Measurements from ENCODE around the gene GRAP. TPM values are rescaled to one million over a fixed set of nuclear protein-coding genes. Genes with fewer than 3 reads are reported as not detected.
"Not testable (repeated sequence)": the region's sequence is repeated elsewhere in the genome, so short reads cannot be mapped to it uniquely, and the experiment has no call there.

Gene GRAP
- total RNA-seq, 1 donor from 2014 or later, result 2.1 TPM

DNA sequence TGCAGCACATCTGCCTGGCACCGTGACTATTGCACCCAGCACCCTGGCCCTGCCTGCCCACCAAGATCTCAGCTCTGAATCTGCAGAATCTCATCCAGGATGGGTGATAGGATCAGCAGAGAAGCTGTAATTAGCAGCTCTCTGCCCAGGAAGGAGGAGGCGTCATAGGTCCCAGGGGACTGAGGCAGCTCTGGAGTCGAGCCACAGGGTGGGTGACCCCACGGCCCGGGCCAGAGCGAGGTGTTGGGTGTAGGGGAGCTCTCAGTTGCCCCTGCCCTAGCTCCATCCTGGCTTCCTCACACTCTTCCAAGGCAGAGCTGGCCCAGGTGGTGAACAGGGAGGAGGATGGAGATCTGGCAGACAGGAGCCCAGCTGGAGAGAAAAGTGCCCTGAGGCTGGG lies 24.0 kb downstream of the GRAP start:
- DNase-seq (ENCODE audit: low read depth, low spot score), result no peak
- no peaks in the 10 kb centered on the region for H3K36me3 Mint-ChIP-seq (ENCODE audit: low read depth)
- H3K9me3 Mint-ChIP-seq, result no peaks in the 10 kb centered on the region
- TF ChIP-seq, protein P1, sequence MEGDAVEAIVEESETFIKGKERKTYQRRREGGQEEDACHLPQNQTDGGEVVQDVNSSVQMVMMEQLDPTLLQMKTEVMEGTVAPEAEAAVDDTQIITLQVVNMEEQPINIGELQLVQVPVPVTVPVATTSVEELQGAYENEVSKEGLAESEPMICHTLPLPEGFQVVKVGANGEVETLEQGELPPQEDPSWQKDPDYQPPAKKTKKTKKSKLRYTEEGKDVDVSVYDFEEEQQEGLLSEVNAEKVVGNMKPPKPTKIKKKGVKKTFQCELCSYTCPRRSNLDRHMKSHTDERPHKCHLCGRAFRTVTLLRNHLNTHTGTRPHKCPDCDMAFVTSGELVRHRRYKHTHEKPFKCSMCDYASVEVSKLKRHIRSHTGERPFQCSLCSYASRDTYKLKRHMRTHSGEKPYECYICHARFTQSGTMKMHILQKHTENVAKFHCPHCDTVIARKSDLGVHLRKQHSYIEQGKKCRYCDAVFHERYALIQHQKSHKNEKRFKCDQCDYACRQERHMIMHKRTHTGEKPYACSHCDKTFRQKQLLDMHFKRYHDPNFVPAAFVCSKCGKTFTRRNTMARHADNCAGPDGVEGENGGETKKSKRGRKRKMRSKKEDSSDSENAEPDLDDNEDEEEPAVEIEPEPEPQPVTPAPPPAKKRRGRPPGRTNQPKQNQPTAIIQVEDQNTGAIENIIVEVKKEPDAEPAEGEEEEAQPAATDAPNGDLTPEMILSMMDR (conservative IDR thresholded peaks at IDR 0.05), result no peak
- H3K27me3 Mint-ChIP-seq (ENCODE audit: low read depth), result peaks cover 3% of the 10 kb centered on the region
- H3K4me3 Mint-ChIP-seq, result no peak overlapping the region
- H3K27ac Mint-ChIP-seq (ENCODE audit: unreplicated experiment), result peak overlapping the region; percentile 92
- H3K4me1 Mint-ChIP-seq, result peaks cover 10% of the 10 kb centered on the region

DNA sequence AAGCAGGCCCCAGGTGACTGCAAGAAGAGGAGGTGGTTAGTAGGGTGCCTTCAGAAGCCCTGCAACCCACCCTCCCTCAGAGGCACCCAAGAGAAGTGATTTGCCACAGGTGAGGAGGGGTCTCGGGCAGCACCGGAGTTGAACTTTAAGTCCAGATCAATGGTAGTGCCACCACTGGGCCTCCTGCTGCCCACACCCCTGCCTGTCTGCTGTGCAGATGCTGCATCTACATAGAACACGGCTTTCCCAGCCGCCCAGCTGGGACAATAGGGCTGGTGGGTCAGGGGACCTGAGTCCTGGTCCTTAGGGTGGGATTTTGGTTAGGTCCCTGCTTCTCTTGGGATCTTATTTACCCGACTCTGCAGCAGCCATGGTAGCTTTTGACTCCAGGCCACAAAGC lies 24.6 kb downstream of the GRAP start:
- no peak for DNase-seq (ENCODE audit: low read depth, low spot score)
- Mint-ChIP-seq H3K27me3 (ENCODE audit: low read depth) (peaks cover 3% of the 10 kb centered on the region), H3K27ac (ENCODE audit: unreplicated experiment) (no peak overlapping the region)

DNA sequence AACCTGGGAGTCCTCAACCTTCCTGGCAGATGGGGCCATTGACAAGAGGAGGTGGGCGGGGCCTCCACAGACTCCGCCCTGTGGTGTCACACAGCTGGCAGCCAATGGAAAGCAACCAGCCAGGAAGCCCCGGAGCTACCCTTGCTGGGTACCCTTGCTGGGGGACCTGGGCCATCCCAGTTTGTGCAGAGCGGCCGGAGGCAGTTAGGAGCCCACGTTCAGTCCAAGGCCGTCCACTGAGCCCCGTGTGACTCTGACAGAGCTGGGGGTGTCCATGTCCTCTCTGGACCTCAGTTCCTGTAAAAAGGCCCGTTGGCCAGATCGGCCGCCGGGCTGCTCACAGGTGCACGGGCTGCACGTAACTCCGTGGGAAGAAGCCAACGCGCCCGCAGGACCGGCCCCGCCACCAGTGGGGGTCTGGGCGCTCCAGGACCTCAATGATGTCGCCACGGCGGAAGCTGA lies 25.1 kb downstream of the GRAP start:
- H3K27ac Mint-ChIP-seq (ENCODE audit: unreplicated experiment), result no peak overlapping the region
- H3K27me3 Mint-ChIP-seq (ENCODE audit: low read depth), result peaks cover 3% of the 10 kb centered on the region
- no peaks in the 10 kb centered on the region for H3K9me3 Mint-ChIP-seq
- peaks cover 10% of the 10 kb centered on the region for H3K4me1 Mint-ChIP-seq
- DNase-seq (ENCODE audit: low read depth, low spot score), result no peak
- no peaks in the 10 kb centered on the region for H3K36me3 Mint-ChIP-seq (ENCODE audit: low read depth)
- no peak overlapping the region for H3K4me3 Mint-ChIP-seq
- TF ChIP-seq, protein P1 (conservative IDR thresholded peaks at IDR 0.05), result no peak

More for the DNA sequence above, 24.6 kb downstream of the GRAP start:
- H3K9me3 Mint-ChIP-seq, result no peaks in the 10 kb centered on the region
- no peaks in the 10 kb centered on the region for H3K36me3 Mint-ChIP-seq (ENCODE audit: low read depth)
- H3K4me3 Mint-ChIP-seq, result no peak overlapping the region
- peaks cover 10% of the 10 kb centered on the region for H3K4me1 Mint-ChIP-seq
- TF ChIP-seq, protein P1 (conservative IDR thresholded peaks at IDR 0.05), result no peak

DNA sequence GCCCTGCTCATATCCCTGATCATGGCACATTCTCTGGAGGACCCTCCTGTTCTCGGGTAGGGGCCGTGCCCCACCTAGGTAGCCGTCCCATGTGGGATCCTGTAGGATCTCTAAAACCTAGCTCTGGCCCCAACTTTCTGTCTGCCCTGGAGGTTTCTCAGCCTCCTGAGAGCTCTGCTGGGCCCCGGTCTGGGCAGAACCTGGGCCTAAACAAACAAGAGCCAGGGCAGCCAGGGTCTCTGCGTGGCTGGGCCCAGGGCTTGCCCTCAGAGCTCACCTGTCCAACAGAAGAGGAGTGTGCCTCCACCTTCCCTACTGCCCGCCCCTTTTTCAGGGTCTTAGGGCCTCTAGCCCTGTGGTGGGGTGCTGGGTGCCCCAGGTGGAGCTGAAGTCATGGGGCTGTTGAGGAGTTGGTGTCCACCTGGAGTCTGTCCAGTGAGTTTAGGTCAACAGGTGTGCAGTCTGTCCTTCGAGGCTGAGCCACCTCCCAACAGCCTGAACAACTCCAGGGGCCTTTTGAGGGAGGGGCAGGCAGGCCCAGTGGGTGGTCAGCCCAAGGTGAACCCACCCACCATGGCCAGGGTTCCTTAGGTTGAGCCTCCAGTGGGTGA lies 25.6 kb downstream of the GRAP start:
- peak overlapping the region; percentile 27 for H3K27ac Mint-ChIP-seq (ENCODE audit: unreplicated experiment)
- not testable (repeated sequence) for H3K9me3 Mint-ChIP-seq; H3K4me1 Mint-ChIP-seq; H3K36me3 Mint-ChIP-seq (ENCODE audit: low read depth); H3K27me3 Mint-ChIP-seq (ENCODE audit: low read depth); DNase-seq (ENCODE audit: low read depth, low spot score); H3K4me3 Mint-ChIP-seq

DNA sequence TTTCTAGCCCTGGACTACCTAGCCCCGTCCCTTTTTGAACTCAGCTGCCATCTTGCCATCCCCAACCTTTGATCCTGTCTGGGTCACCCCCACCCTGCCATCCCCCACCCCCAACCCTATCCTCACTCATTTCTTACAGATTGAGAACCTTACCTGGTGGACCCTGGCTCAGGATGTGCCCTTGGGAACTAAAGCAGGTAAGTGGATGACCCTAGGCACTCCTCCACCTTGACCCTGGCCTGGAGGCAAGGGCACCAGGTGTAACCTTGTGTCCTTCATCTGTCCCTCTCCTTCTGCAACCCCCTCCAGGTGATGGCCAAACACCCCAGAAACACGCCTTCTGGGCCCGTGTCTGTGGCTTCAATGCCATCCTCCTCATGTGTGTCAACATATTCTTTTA lies 26.7 kb downstream of the GRAP start:
- Mint-ChIP-seq H3K4me1 (peaks cover 9% of the 10 kb centered on the region), H3K27ac (ENCODE audit: unreplicated experiment) (no peak overlapping the region), H3K36me3 (ENCODE audit: low read depth) (no peaks in the 10 kb centered on the region), H3K9me3 (no peaks in the 10 kb centered on the region), H3K4me3 (no peak overlapping the region), H3K27me3 (ENCODE audit: low read depth) (peaks cover 3% of the 10 kb centered on the region)
- DNase-seq (ENCODE audit: low read depth, low spot score), result no peak
- TF ChIP-seq, protein P1 (conservative IDR thresholded peaks at IDR 0.05), result no peak

DNA sequence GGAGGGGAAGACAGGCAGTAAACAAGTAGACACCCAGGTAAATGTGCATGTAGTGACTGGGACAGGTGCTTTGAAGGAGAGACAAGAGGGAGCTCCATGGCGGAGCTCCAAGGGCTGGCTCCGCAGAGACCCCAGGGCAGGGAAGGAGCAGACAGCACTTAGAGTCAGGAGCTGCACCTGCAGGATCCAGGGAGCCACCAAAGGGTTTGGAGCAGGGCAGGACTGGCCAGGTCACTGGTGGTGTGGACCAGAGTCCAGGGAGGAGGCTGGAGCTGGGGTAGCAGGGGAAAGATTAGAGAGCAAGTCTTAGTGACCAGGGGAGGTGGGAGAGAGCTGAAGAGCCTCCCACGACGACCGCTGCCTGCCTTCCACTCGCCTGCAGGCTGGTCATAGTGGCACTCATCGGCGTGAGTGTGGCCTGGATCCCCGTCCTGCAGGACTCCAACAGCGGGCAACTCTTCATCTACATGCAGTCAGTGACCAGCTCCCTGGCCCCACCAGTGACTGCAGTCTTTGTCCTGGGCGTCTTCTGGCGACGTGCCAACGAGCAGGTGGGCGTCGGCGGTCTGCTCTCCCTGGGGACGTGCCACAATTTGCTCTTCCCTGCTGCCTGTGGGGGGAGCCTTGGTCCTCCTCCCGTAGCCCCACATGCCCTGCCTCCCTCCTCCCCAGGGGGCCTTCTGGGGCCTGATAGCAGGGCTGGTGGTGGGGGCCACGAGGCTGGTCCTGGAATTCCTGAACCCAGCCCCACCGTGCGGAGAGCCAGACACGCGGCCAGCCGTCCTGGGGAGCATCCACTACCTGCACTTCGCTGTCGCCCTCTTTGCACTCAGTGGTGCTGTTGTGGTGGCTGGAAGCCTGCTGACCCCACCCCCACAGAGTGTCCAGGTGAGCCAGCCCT lies 27.5 kb downstream of the GRAP start:
- DNase-seq (ENCODE audit: low read depth, low spot score), result no peak
- Mint-ChIP-seq H3K27ac (ENCODE audit: unreplicated experiment) (no peak overlapping the region), H3K9me3 (no peaks in the 10 kb centered on the region), H3K4me1 (peaks cover 4% of the 10 kb centered on the region), H3K36me3 (ENCODE audit: low read depth) (no peaks in the 10 kb centered on the region), H3K4me3 (no peak overlapping the region), H3K27me3 (ENCODE audit: low read depth) (peaks cover 3% of the 10 kb centered on the region)
- TF ChIP-seq, protein P1 (conservative IDR thresholded peaks at IDR 0.05), result no peak
